Uterus (tissue), 4 donors: ENCODE measurements around the gene HIVEP1. TPM values are rescaled to one million over a fixed set of nuclear protein-coding genes. Genes with fewer than 3 reads are reported as not detected.
"Not testable (repeated sequence)": the region's sequence is repeated elsewhere in the genome, so short reads cannot be mapped to it uniquely, and the experiment has no call there.

ENCODE experiments used
- DNase-seq, 2 donors: peaks; one replicate each; pipeline ENCODE4 v3.0.0-alpha.2; 2019 to 2020
- H3K27ac ChIP-seq, 2 donors: fragments of 200-600 bp; sonication (generic); 1 replicate in 1 of 2; 2 replicates in 1 of 2; pipeline ENCODE4 v1.5.1; 2016 to 2018
- H3K27me3 ChIP-seq, 2 donors: fragments of 200-600 bp; sonication (generic); one replicate each; pipeline ENCODE4 v1.5.1; 2018 to 2019; ENCODE audit warnings: control low read depth in 1 of 2
- H3K36me3 ChIP-seq, 2 donors: fragments of 200-600 bp; sonication (generic); one replicate each; pipeline ENCODE4 v1.5.1; 2019; ENCODE audit warnings: control low read depth in 1 of 2
- H3K4me1 ChIP-seq, 2 donors: fragments of 200-600 bp; sonication (generic); one replicate each; pipeline ENCODE4 v1.5.1; 2018 to 2019; ENCODE audit warnings: control low read depth in 1 of 2
- H3K4me3 ChIP-seq, 2 donors: fragments of 200-600 bp; sonication (generic); 1 replicate in 1 of 2; 2 replicates in 1 of 2; pipeline ENCODE4 v1.5.1; 2018 to 2019; ENCODE audit warnings: mild to moderate bottlenecking in 1 of 2
- H3K9me3 ChIP-seq, 2 donors: fragments of 200-600 bp; sonication (generic); one replicate each; pipeline ENCODE4 v1.5.1; 2019; ENCODE audit warnings: control low read depth in 1 of 2
- CTCF ChIP-seq, 4 experiments: fragments of 200-600 bp in 2 of 4; fragments of 450-650 bp in 2 of 4; sonication (generic) in 2 of 4; IDR thresholded peaks; one replicate each; pipeline ENCODE4 v1.5.1; 2016 to 2019; ENCODE audit warnings: antibody characterized with exemption in 4 of 4, mild to moderate bottlenecking in 2 of 4, moderate library complexity in 1 of 4
- POLR2A ChIP-seq, 2 donors: fragments of 450-650 bp; IDR thresholded peaks; one replicate each; pipeline ENCODE4 v1.6.1; 2016; ENCODE audit warnings: antibody characterized with exemption in 2 of 2, mild to moderate bottlenecking in 1 of 2, moderate library complexity in 1 of 2
- intact Hi-C: fragments of 100-400 bp; cut with DNase I; formaldehyde crosslinking; loops from one replicate; pipeline ENCODE4 v1.15.1; 2023; ENCODE audit warnings: low total_unique reads
- total RNA-seq, 4 donors: library from RNA; depleted of rRNA in 3 of 4; stranded (reverse); fragments of >200 nt in 3 of 4; gene quantifications; one replicate each; pipeline versions ENCODE4 v1.1.0 to v1.2.4, GENCODE V29; 2014 to 2023
- donor health status: DM: yes; HTN: yes; CAD: no.

Gene HIVEP1
- total RNA-seq, 4 donors from 2014 or later: 8.5 to 38.1 (median 22.0) TPM

GRCh38 chr6:12101653-12102312, 89.7 kb downstream of the HIVEP1 start:
- Histone ChIP-seq H3K36me3 (no peaks in the 10 kb centered on the region), H3K27ac (no peak overlapping the region), H3K4me3 (no peak overlapping the region), H3K9me3 (no peaks in the 10 kb centered on the region), H3K27me3 (no peaks in the 10 kb centered on the region), H3K4me1 (no peaks in the 10 kb centered on the region)
- no peak for TF ChIP-seq POLR2A (IDR thresholded peaks at IDR 0.05)
- TF ChIP-seq CTCF (IDR thresholded peaks at IDR 0.05): no peak
- intact Hi-C loops: no loop called here
- DNase-seq: no peak

GRCh38 chr6:12102350-12102749, 90.2 kb downstream of the HIVEP1 start:
- H3K9me3 ChIP-seq: no peaks in the 10 kb centered on the region
- intact Hi-C loops: no loop called here
- DNase-seq: no peak

GRCh38 chr6:12103158-12103557, 91.0 kb downstream of the HIVEP1 start:
- intact Hi-C loops: no loop called here
- no peak for DNase-seq
- Histone ChIP-seq H3K4me3 (no peak overlapping the region), H3K27ac (no peak overlapping the region), H3K27me3 (no peaks in the 10 kb centered on the region), H3K4me1 (no peaks in the 10 kb centered on the region), H3K9me3 (no peaks in the 10 kb centered on the region), H3K36me3 (no peaks in the 10 kb centered on the region)
- TF ChIP-seq POLR2A (IDR thresholded peaks at IDR 0.05) (no peak), CTCF (IDR thresholded peaks at IDR 0.05) (no peak)

More at GRCh38 chr6:12102350-12102749, 90.2 kb downstream of the HIVEP1 start:
- no peak for TF ChIP-seq POLR2A (IDR thresholded peaks at IDR 0.05)
- no peak for TF ChIP-seq CTCF (IDR thresholded peaks at IDR 0.05)
- H3K4me1 ChIP-seq: no peaks in the 10 kb centered on the region
- H3K27me3 ChIP-seq: no peaks in the 10 kb centered on the region
- H3K27ac ChIP-seq: no peak overlapping the region
- no peaks in the 10 kb centered on the region for H3K36me3 ChIP-seq
- no peak overlapping the region for H3K4me3 ChIP-seq

- TF ChIP-seq POLR2A (IDR thresholded peaks at IDR 0.05) (no peak), CTCF (IDR thresholded peaks at IDR 0.05) (no peak)
- intact Hi-C loops: no loop called here
- H3K36me3 ChIP-seq: no peaks in the 10 kb centered on the region
- no peak overlapping the region for H3K27ac ChIP-seq
- H3K27me3 ChIP-seq: no peaks in the 10 kb centered on the region
- no peaks in the 10 kb centered on the region for H3K9me3 ChIP-seq
- no peak for DNase-seq
- H3K4me3 ChIP-seq: no peak overlapping the region
- H3K4me1 ChIP-seq: no peaks in the 10 kb centered on the region
These were observed 93.2 kb downstream of the HIVEP1 start for GRCh38 chr6:12105271-12105670.

- H3K4me1 ChIP-seq, DNase-seq, H3K27ac ChIP-seq, H3K4me3 ChIP-seq, H3K9me3 ChIP-seq, H3K36me3 ChIP-seq, intact Hi-C loops, H3K27me3 ChIP-seq: not testable (repeated sequence)
These were observed 96.3 kb downstream of the HIVEP1 start for GRCh38 chr6:12108376-12108775.
